GM12864 (cell line): Measurements from ENCODE around the gene NEURL1B.
"Not testable (repeated sequence)": the region's sequence is repeated elsewhere in the genome, so short reads cannot be mapped to it uniquely, and the experiment has no call there.

Experiments used
- DNase-seq: peaks from one replicate; pipeline ENCODE4 v3.0.0-alpha.2; 2011; ENCODE audit warnings: low read depth
- H3K4me3 ChIP-seq: 2 replicates; pipeline ENCODE4 v1.5.1; 2011; ENCODE audit warnings: mild to moderate bottlenecking, low read depth, low read length, control low read depth
- TF ChIP-seq, protein P1 (sequence below): IDR thresholded peaks from 2 replicates; pipeline ENCODE4 v1.5.1; 2011; ENCODE audit warnings: low read depth, mild to moderate bottlenecking, moderate library complexity, low read length, control low read depth, inconsistent platforms; ENCODE audit errors: missing control alignments

The NEURL1B gene

DNA sequence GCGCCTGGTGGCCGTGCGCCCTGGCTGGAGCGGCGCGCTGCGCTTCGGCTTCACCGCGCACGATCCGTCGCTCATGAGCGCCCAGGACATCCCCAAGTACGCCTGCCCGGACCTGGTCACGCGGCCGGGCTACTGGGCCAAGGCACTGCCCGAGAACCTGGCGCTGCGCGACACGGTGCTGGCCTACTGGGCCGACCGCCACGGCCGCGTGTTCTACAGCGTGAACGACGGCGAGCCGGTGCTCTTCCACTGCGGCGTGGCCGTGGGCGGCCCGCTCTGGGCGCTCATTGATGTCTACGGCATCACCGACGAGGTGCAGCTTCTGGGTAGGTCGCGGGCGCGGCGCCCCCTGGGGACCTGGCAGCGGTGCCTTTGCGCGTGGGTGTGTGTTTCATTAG is 28.9 kb downstream of the NEURL1B start:
- H3K4me3 ChIP-seq = no peak overlapping the region
- TF ChIP-seq, protein P1, sequence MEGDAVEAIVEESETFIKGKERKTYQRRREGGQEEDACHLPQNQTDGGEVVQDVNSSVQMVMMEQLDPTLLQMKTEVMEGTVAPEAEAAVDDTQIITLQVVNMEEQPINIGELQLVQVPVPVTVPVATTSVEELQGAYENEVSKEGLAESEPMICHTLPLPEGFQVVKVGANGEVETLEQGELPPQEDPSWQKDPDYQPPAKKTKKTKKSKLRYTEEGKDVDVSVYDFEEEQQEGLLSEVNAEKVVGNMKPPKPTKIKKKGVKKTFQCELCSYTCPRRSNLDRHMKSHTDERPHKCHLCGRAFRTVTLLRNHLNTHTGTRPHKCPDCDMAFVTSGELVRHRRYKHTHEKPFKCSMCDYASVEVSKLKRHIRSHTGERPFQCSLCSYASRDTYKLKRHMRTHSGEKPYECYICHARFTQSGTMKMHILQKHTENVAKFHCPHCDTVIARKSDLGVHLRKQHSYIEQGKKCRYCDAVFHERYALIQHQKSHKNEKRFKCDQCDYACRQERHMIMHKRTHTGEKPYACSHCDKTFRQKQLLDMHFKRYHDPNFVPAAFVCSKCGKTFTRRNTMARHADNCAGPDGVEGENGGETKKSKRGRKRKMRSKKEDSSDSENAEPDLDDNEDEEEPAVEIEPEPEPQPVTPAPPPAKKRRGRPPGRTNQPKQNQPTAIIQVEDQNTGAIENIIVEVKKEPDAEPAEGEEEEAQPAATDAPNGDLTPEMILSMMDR = no peak
- no peak for DNase-seq

DNA sequence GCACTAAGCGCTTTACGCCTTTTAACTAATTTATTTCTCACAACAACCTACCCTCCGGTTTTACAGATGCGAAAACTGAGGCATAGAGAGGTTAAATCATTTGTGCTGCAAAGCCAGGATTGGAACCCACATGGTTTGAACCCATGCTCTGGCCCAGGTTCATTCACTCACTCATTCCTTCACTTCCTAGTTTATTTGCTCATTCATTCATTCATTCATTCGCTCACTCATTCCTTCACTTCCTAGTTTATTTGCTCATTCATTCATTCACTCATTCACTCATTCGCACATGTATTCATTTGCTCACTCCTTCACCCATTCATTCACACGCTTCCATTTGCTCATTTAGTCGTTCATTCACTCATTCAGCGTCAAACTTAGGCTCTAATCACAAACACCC is 29.4 kb downstream of the NEURL1B start:
- no peak for DNase-seq
- TF ChIP-seq, protein P1 = no peak

DNA sequence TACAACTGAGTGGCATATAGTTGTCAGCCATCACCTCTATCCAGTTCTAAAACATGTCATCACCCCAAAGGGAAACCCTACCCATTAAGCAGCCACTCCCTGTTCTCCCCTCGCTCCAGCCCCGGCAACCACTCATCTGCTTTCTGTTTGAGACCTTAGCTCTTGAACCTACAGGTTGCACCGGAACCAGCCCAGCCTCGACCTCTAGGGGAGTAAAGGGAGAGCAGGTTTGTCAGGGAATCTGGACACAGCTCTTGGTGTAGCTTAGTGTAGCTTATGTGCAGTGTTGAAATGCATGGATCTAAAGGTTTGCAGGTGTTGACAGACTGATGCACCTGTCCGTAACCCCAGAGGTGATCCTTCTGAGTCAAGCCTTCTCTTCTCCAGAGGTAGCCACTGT is 30.0 kb downstream of the NEURL1B start:
- no peak for DNase-seq
- TF ChIP-seq, protein P1 = no peak

More for the DNA sequence above, 29.4 kb downstream of the NEURL1B start:
- no peak overlapping the region for H3K4me3 ChIP-seq

GRCh38 chr5:172672681-172673080 is 31.6 kb downstream of the NEURL1B start:
- DNase-seq = no peak
- H3K4me3 ChIP-seq = no peak overlapping the region
- TF ChIP-seq, protein P1 = no peak

More for the DNA sequence above, 30.0 kb downstream of the NEURL1B start:
- no peak overlapping the region for H3K4me3 ChIP-seq

GRCh38 chr5:172674155-172674554 is 33.1 kb downstream of the NEURL1B start:
- H3K4me3 ChIP-seq = no peak overlapping the region
- DNase-seq = no peak
- TF ChIP-seq, protein P1 = no peak

GRCh38 chr5:172676914-172677475 is 35.9 kb downstream of the NEURL1B start:
- no peak overlapping the region for H3K4me3 ChIP-seq
- DNase-seq = no peak
- TF ChIP-seq, protein P1 = no peak

GRCh38 chr5:172678362-172678874 is 37.4 kb downstream of the NEURL1B start:
- H3K4me3 ChIP-seq, DNase-seq: not testable (repeated sequence)
